ENCODE measurements around the gene BOC.
"Not testable (repeated sequence)": the region's sequence is repeated elsewhere in the genome, so short reads cannot be mapped to it uniquely, and the experiment has no call there.

BOC gene

GRCh38 chr3:113211330-113212149, at the start of gene BOC:
Gene BOC (plus strand): TSS chr3:113211557. CDS start chr3:113249803, 38,246 bp downstream.
- DNase-seq (ENCODE audit: low read depth): no peak

DNA sequence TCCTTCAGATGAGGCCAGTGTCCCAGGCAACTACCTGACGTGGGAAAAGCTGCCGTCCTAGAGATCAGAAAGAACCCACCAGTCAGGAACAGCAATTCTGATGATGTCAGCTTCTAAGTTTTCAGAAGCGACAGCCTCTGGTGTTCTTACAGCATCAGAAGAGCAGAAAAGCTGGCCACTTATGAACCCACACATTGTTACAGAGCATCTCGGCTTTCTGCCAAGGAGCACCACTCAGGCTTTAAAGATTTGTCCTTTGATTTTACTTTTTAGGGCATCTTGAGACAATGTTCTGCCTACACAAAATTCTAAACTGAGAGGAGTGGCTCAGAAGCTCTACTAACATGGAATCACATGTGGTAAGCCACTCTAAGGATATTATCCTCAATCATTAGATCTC, 49.7 kb upstream of the BOC start:
- DNase-seq (ENCODE audit: low read depth): no peak

DNA sequence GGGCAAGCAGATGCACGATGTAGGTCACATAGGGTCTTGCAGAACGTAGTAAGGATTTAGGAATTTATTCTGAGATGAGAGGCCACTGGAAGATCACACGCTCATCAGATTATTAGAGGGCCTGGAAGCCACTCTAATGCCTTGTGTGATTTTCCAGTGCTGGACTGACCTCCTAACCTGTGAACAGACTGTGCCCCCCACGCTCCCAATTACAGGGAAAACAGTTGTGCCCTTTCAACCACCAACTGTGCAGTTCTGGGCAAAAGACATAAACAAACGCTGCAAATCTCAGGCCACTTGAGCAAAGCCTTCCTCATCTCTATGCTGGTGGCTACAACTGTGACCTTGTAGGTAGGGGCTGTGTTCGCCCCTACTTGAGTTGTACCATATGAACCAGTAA, 48.2 kb upstream of the BOC start:
- no peak for DNase-seq (ENCODE audit: low read depth)

DNA sequence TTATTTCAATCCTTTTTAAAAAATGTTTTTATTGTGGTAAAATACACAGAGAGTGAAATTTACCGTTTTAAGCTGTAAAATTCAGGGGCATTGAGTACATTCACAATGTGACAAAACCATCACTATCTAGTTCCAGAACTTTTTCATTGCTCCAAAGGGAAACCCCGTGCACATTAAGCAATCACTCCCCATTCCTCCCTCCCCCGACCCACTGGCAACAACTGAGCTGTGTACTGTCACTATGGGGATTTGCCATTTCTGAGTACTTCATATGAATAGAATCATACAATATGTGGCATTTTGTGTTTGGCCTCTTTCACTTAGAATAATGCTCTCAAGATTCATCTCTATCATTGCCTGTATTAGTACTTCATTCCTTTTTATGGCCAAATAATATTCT, 45.5 kb upstream of the BOC start:
- no peak for DNase-seq (ENCODE audit: low read depth)

GRCh38 chr3:113166357-113166718, 45.0 kb upstream of the BOC start:
- DNase-seq (ENCODE audit: low read depth): no peak

- no peak for DNase-seq (ENCODE audit: low read depth)
Observed at GRCh38 chr3:113166719-113167492, 44.5 kb upstream of the BOC start.

DNA sequence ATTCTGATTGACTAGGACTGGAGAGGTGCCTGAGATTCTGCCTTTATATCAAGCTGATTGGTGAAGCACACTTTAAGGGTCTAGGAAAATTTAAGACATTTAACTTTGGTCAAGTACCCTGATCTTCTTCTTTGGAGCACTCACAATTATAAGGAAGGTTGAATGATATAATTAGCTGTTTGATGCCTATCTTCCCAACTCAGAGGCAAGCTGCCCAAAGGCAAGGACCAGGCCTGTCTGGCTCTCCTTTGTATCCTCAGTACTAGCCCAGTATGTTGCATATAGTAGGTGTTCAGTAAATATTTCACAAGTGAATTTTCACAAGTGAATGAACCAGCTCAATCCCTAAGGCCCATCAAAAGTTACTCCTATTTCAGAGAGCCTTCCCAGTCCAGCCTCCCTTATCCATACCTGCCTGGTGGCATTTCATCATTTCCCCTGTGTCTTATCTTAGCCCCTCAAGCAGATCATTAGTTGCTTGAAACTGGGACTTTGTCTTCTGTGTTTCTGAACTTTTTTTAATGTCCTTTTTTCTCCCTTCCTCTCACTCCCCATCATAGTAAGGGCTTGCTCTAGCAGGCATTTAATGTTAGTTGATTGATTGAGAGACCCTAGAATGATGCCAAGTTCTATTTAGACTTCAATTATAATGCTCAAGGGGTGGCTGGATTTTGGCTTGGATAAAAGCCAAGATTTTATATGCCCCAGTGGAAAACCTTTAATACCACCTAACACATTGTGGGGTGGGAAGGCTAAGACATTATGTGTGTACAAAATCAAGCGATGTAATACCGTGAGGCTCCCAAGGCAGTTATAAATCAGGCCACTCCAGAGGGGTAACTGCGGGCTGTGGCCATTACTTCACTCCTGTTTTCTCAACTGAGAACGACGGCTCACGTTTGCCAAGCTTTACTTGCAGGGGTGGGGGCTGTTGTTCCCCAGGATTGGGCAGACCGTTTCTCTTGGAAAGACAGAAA, 43.2 kb upstream of the BOC start:
- no peak for DNase-seq (ENCODE audit: low read depth)

GRCh38 chr3:113169891-113170452, 41.4 kb upstream of the BOC start:
- DNase-seq (ENCODE audit: low read depth): no peak

GRCh38 chr3:113170771-113171170, 40.6 kb upstream of the BOC start:
- DNase-seq (ENCODE audit: low read depth): no peak

DNA sequence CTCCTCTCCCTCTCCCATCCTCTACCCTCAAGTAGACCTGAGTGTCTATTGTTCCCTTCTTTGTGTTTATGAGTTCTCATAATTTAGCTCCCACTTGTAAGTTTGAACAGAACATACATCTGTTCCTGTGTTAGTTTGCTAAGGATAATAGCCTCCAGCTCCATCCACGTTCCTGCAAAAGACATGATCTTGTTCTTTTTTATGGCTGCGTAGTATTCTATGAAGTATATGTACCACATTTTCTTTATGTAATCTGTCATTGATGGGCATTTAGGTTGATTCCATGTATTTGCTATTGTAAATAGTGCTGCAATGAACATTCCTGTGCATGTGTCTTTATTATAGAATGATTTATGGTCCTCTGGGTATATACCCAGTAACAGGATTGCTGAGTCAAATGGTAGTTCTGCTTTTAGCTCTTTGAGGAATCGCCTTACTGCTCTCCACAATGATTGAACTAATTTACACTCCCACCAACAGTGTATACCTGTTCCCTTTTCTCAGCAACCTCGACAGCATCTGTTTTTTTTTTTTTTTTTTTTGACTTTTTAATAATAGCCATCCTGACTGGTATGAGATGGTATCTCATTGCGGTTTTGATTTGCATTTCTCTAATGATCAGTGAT, 39.6 kb upstream of the BOC start:
- DNase-seq (ENCODE audit: low read depth): not testable (repeated sequence)

GRCh38 chr3:113173102-113173501, 38.3 kb upstream of the BOC start:
- no peak for DNase-seq (ENCODE audit: low read depth)

GRCh38 chr3:113174304-113174703, 37.1 kb upstream of the BOC start:
- no peak for DNase-seq (ENCODE audit: low read depth)

GRCh38 chr3:113174801-113175485, 36.4 kb upstream of the BOC start:
- no peak for DNase-seq (ENCODE audit: low read depth)

GRCh38 chr3:113177526-113177925, 33.8 kb upstream of the BOC start:
- no peak for DNase-seq (ENCODE audit: low read depth)

- DNase-seq (ENCODE audit: low read depth): no peak
Observed at GRCh38 chr3:113179235-113179824, 32.0 kb upstream of the BOC start.

DNA sequence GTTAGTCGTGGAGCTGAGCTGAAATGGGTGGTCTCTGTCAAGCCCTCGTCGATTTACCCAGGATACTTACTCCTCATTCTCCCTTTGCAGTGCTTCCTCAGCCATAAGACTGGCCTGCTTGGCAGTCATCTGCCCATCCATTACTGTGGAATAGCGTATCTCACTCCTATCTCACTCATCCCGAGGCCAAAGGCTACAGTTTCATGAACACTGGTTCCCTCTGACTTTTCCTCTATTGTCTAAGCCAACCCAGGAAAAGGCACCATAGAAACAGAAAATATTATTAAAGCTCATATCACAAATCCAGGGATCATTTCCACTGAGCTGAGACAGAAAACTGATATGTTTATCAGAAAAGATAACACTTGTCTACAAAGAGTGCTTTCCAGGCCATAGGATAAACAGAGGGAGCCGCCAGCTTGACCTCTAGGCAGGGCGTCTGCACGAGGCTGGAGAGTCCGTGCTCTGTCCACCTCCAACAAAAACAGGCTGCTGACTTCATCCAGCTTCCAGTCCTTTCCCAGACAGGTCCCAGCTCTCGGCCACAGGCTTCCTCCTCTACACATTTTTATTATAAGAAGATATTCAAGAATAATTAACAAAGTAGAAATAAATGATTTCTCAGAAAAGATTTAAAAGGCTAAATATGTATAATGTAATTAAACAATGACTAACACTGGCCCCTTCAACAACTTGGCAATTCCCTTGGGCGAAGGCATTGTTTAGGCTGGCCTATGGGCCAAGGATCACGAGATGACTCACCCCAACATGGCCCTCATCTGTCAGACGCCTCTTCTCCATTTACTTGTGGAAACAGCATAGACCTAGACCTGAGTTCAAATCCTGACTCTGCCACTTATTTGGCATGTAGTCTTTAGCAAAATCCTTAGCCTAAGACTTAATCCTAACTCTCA, 27.4 kb upstream of the BOC start:
- no peak for DNase-seq (ENCODE audit: low read depth)

DNA sequence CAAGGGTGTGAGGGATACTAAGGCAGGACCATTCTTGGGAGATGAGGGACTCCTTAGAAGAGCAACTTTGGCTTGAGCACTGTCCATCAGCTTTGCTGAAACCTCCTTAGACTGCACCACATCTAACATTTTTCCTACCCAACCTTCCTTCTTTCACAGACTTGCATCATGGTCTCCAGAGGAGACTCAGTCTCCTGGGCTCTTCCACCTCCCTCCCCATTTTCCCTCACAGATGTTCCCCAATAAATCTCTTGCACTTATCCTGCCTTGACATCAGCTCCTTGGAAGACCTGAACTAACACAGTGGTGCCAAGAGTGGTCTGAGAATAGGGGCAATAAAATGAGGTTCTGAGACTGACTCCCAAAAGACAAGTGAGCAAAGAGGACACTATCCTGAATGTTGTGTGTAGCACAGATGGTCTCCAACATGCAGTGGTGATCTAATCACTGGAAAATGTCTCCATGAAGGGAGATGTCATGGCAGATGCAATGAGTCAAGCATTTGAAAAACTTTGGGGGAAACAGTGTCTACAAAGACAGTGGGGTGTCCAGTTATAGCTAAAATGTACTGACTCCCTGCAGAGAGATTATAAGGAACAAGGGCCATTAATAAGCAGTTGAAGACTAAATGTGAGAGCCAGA, 26.0 kb upstream of the BOC start:
- DNase-seq (ENCODE audit: low read depth): no peak

DNA sequence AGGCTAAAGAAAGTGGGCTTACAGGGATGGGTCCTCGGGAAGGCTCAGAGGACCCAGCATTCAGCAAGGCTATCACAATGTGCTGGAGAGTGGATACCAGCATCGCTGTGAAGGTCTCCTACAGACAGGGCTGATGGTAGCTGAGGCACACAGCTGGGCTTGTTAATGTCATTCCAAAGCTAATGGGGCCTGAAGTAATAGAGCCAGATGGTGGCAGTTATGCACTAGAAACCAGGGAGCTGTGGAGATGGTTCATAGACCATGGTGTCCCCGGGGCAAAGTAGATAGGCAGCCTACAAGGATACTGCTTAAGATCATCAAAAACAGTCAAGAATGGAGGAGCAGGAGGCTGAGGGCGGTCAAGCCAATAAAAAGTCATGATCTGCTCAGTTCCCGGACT, 24.8 kb upstream of the BOC start:
- no peak for DNase-seq (ENCODE audit: low read depth)

- no peak for DNase-seq (ENCODE audit: low read depth)
Observed at GRCh38 chr3:113193288-113193687, 18.1 kb upstream of the BOC start.
